Choroid plexus epithelial cell (primary cell): ENCODE measurements around the gene PLSCR3.
"Not testable (repeated sequence)": the region's sequence is repeated elsewhere in the genome, so short reads cannot be mapped to it uniquely, and the experiment has no call there.

ENCODE experiments used
- DNase-seq: peaks from one replicate; pipeline ENCODE4 v3.0.0-alpha.2; 2010; ENCODE audit warnings: low read depth
- H3K4me3 ChIP-seq: 2 replicates; pipeline ENCODE4 v1.5.1; 2011; ENCODE audit warnings: low read depth, mild to moderate bottlenecking, control low read depth, low read length, moderate library complexity
- TF ChIP-seq, protein P1 (sequence below): conservative IDR thresholded peaks from 2 replicates; pipeline ENCODE4 v1.5.1; 2011; ENCODE audit warnings: low read depth, mild to moderate bottlenecking, control low read depth, inconsistent platforms, low read length, moderate library complexity

Gene PLSCR3

DNA sequence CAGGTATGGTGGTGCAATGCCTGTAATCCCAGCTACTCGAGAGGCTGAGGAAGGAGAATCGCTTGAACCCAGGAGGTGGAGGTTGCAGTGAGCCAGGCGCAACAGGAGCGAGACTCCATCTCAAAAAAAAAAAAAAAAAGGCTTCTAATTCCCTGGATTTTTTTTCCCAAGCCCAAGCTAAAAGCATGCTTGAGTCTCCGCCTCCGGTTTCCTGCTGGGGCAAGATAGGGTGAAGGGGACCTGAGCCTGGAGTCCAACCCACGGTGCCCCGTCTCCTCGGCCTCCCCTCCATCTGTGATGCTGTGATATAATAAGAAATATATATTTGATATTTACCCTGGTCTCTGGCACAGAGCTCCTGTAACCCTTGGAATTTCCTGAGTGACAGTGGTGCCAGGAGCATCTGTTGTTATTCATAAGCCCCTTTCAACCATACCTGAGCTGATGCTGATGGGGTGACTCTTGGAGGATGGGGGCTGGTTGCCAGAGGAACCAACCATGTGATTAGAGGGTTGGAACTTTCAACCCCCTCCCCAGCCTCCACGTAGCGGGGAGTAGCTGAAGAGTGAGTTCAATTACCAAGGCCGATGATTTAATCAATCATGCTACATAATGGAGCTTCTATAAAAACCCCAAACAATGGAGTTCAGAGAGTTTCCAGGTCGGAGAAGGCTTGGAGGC lies 26.3 kb downstream of the PLSCR3 start:
- TF ChIP-seq, protein P1, sequence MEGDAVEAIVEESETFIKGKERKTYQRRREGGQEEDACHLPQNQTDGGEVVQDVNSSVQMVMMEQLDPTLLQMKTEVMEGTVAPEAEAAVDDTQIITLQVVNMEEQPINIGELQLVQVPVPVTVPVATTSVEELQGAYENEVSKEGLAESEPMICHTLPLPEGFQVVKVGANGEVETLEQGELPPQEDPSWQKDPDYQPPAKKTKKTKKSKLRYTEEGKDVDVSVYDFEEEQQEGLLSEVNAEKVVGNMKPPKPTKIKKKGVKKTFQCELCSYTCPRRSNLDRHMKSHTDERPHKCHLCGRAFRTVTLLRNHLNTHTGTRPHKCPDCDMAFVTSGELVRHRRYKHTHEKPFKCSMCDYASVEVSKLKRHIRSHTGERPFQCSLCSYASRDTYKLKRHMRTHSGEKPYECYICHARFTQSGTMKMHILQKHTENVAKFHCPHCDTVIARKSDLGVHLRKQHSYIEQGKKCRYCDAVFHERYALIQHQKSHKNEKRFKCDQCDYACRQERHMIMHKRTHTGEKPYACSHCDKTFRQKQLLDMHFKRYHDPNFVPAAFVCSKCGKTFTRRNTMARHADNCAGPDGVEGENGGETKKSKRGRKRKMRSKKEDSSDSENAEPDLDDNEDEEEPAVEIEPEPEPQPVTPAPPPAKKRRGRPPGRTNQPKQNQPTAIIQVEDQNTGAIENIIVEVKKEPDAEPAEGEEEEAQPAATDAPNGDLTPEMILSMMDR, result no peak
- H3K4me3 ChIP-seq, result no peak overlapping the region
- no peak for DNase-seq

DNA sequence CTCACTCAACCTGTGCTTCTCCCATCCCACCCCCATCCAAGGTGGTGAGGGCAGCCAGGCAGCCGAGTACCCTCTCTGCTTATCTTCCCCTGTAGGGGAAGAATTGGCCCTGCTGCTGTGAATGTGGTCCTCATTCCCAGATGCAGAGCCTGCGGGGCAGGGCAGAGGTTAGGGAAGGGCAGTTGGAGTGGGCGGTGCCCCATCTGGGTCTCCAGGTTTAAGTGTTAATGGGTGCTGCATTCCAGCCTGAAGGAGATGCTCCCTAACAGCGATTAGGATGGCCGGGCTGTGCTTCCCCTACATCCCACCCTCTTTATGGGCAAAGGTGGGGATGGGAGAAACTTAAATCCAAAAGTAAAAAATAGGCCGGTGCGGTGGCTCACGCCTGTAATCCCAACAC lies 27.2 kb downstream of the PLSCR3 start:
- TF ChIP-seq, protein P1, result no peak
- no peak overlapping the region for H3K4me3 ChIP-seq
- DNase-seq, result no peak

DNA sequence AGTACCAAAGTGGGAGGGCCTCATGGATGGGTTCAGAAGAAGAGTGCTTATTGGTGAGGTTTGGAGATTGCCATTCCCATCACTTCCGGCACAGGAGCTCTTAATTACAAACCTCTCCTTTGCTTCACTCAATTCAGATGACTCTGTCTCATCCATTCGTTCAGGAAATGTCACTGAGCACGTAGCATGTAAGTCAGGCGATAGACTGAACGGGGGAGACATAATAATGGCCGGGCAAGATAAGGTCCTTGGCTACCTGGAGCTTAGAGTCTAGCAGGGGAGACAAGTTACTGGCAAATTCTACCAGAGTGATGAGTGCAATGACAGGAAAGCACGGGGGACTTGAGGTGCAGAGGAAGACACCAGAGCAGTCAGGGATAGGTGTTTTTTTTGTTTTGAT lies 28.4 kb downstream of the PLSCR3 start:
- not testable (repeated sequence) for H3K4me3 ChIP-seq, DNase-seq

DNA sequence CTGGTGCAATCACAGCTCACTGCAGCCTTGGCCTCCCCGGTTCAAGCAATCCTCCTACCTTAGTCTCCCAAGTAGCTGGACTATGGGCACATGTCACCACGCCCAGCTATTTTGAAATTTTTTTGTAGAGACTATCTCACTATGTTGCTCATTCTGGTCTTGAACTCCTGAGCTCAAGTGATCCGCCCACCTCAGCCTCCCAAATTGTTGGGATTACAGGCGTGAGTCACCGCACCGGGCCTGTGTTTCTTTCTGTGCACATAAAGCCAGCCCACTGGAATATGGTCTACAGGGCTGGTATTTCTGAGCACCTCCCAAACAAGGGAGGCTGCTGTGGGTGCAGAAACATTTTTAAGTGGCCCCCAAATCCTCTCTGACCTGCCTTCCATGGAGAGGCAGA lies 31.0 kb downstream of the PLSCR3 start:
- TF ChIP-seq, protein P1, result no peak
- DNase-seq, result no peak
- H3K4me3 ChIP-seq, result no peak overlapping the region

DNA sequence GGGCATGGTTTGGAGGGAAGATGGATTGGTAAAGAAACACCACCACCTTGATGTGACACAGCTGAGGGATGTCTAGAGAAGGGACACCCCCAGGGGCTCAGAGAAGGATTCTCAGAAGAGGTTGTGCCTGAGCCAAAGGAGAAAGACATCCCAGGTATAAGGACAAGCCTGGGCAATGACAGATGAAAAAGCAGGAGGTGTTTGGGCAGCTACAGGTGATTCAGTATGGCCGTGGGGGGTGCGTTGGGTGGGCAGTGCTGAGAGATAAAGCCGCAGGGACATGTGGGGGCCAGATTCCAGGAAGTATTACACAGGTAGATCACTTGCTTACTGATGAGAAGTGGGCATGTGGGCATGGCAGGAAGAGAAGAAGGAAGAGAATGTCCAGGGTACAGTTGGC lies 32.4 kb downstream of the PLSCR3 start:
- TF ChIP-seq, protein P1, result no peak
- no peak for DNase-seq
- H3K4me3 ChIP-seq, result no peak overlapping the region

DNA sequence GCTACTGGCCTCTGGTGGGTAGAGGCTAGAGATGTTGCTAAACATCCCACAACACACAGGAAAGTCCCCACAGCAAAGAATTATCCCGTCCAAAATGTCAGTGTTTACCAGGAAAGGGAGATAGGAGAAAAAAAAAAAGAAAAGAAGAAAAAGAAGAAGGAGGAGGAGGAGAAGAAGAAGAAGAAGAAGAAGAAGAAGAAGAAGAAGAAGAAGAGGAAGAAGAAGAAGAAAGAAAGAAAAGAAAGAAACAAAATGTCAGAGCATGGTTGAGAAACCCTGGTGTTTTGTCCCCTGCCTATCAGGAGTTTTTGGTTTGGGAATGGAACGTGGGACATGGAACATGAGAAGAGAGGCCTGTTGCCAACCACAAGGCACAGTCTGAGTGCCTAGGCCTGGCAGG lies 36.9 kb downstream of the PLSCR3 start:
- DNase-seq, result no peak
- no peak overlapping the region for H3K4me3 ChIP-seq
- TF ChIP-seq, protein P1, result no peak

DNA sequence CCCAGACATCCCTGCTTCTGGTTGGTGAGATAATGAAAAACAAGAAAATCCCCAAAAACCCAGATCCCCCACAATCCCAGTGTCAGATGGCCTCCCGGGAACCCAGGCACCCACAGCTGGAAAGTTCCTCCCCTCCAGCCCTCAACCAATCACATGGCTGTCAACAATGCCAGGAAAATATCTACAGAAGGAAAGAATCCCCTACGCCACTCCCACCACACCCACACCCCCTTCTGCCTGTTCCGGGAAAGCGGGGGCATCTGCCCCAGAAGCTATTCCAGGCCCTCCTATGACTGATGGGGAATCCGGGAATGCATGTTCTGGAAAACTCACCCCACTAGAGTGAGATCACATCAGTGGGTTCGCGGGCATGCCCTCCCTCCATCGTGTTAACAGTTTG lies 37.6 kb downstream of the PLSCR3 start:
- no peak overlapping the region for H3K4me3 ChIP-seq
- no peak for DNase-seq
- TF ChIP-seq, protein P1, result no peak
